ENCODE results near the gene FOXJ1.

FOXJ1 gene

GRCh38 chr17:76159157-76159556 lies 18.1 kb upstream of the FOXJ1 start:
- DNase-seq: no peak

- DNase-seq: no peak
Observed at GRCh38 chr17:76157759-76158158, 16.7 kb upstream of the FOXJ1 start.

GRCh38 chr17:76156662-76156991 lies 15.6 kb upstream of the FOXJ1 start:
- no peak for DNase-seq

- DNase-seq: no peak
Observed at GRCh38 chr17:76155988-76156661, 15.1 kb upstream of the FOXJ1 start.

- DNase-seq: no peak
Observed at GRCh38 chr17:76154936-76155845, 14.1 kb upstream of the FOXJ1 start.

- DNase-seq: no peak
Observed at GRCh38 chr17:76154292-76154691, 13.2 kb upstream of the FOXJ1 start.

- DNase-seq: no peak
Observed at GRCh38 chr17:76153640-76154039, 12.6 kb upstream of the FOXJ1 start.

GRCh38 chr17:76153202-76153601 lies 12.2 kb upstream of the FOXJ1 start:
- no peak for DNase-seq

- no peak for DNase-seq
Observed at GRCh38 chr17:76152591-76152990, 11.5 kb upstream of the FOXJ1 start.

GRCh38 chr17:76151896-76152454 lies 10.9 kb upstream of the FOXJ1 start:
- no peak for DNase-seq

- no peak for DNase-seq
Observed at GRCh38 chr17:76150712-76151622, 9.9 kb upstream of the FOXJ1 start.

- DNase-seq: no peak
Observed at GRCh38 chr17:76149214-76149613, 8.2 kb upstream of the FOXJ1 start.

GRCh38 chr17:76148015-76148326 lies 6.9 kb upstream of the FOXJ1 start:
- no peak for DNase-seq

- DNase-seq: peak; percentile 22
Observed at GRCh38 chr17:76147211-76148014, 6.4 kb upstream of the FOXJ1 start.

- DNase-seq: no peak
Observed at GRCh38 chr17:76146053-76146851, 5.2 kb upstream of the FOXJ1 start.

- no peak for DNase-seq
Observed at GRCh38 chr17:76145231-76146052, 4.4 kb upstream of the FOXJ1 start.

- no peak for DNase-seq
Observed at GRCh38 chr17:76142585-76143041, 1.6 kb upstream of the FOXJ1 start.

GRCh38 chr17:76142039-76142584 lies 1.1 kb upstream of the FOXJ1 start:
- no peak for DNase-seq

- DNase-seq: no peak
Observed at GRCh38 chr17:76140661-76141211, 309 bp downstream of the FOXJ1 start.
